ENCODE data around the gene CLDN1. TPM values are rescaled to one million over a fixed set of nuclear protein-coding genes. Genes with fewer than 3 reads are reported as not detected.

Gene CLDN1
- polyA plus RNA-seq, 6 donors from 2014 or later = not detected

- no peak for ATAC-seq (ENCODE audit: low read depth in 2 of 2)
- no peaks in the 10 kb centered on the region for H3K4me1 Mint-ChIP-seq
- no peaks in the 10 kb centered on the region for H3K27me3 Mint-ChIP-seq
- no peak overlapping the region for H3K4me3 Mint-ChIP-seq
- no peak for DNase-seq
- H3K9me3 Mint-ChIP-seq = peaks cover 3 to 17% (median 7%) of the 10 kb centered on the region in 7 donors
- H3K27ac Mint-ChIP-seq = no peak overlapping the region
- peaks cover 0 to 5% of the 10 kb centered on the region in 2 donors for H3K36me3 Mint-ChIP-seq
These were observed 24.3 kb upstream of the CLDN1 start for GRCh38 chr3:190346541-190346940.

- peaks cover 0 to 5% of the 10 kb centered on the region in 2 donors for H3K36me3 Mint-ChIP-seq
- ATAC-seq (ENCODE audit: low read depth in 2 of 2) = no peak
- H3K4me1 Mint-ChIP-seq = no peaks in the 10 kb centered on the region
- no peaks in the 10 kb centered on the region for H3K27me3 Mint-ChIP-seq
- H3K27ac Mint-ChIP-seq = no peak overlapping the region
- peaks cover 3 to 17% (median 7%) of the 10 kb centered on the region in 7 donors for H3K9me3 Mint-ChIP-seq
- no peak for DNase-seq
- H3K4me3 Mint-ChIP-seq = no peak overlapping the region
These were observed 23.6 kb upstream of the CLDN1 start for GRCh38 chr3:190345878-190346277.

- H3K36me3 Mint-ChIP-seq = peaks cover 0 to 5% of the 10 kb centered on the region in 2 donors
- no peaks in the 10 kb centered on the region for H3K4me1 Mint-ChIP-seq
- no peak overlapping the region for H3K4me3 Mint-ChIP-seq
- no peak for ATAC-seq (ENCODE audit: low read depth in 2 of 2)
- peaks cover 7 to 22% (median 9%) of the 10 kb centered on the region in 7 donors for H3K9me3 Mint-ChIP-seq
- DNase-seq = no peak
- no peaks in the 10 kb centered on the region for H3K27me3 Mint-ChIP-seq
- H3K27ac Mint-ChIP-seq = peak overlapping the region in 1 of 6 donors; percentile 12
These were observed 23.0 kb upstream of the CLDN1 start for GRCh38 chr3:190345027-190345821.

- peaks cover 0 to 5% of the 10 kb centered on the region in 2 donors for H3K36me3 Mint-ChIP-seq
- no peak for DNase-seq
- H3K27ac Mint-ChIP-seq = no peak overlapping the region
- H3K27me3 Mint-ChIP-seq = peaks cover 0 to 4% (median 0%) of the 10 kb centered on the region in 3 donors
- no peak for ATAC-seq (ENCODE audit: low read depth in 2 of 2)
- H3K4me1 Mint-ChIP-seq = no peaks in the 10 kb centered on the region
- H3K9me3 Mint-ChIP-seq = peaks cover 0 to 14% (median 4%) of the 10 kb centered on the region in 7 donors
- H3K4me3 Mint-ChIP-seq = no peak overlapping the region
These were observed 17.8 kb upstream of the CLDN1 start for GRCh38 chr3:190340071-190340470.

GRCh38 chr3:190339130-190339529 lies 16.9 kb upstream of the CLDN1 start:
- H3K27ac Mint-ChIP-seq = no peak overlapping the region
- H3K36me3 Mint-ChIP-seq = peaks cover 0 to 5% of the 10 kb centered on the region in 2 donors
- no peaks in the 10 kb centered on the region for H3K4me1 Mint-ChIP-seq
- DNase-seq (no peak), ATAC-seq (ENCODE audit: low read depth in 2 of 2) (no peak)
- peaks cover 0 to 14% (median 4%) of the 10 kb centered on the region in 7 donors for H3K9me3 Mint-ChIP-seq
- peaks cover 0 to 4% (median 0%) of the 10 kb centered on the region in 3 donors for H3K27me3 Mint-ChIP-seq
- H3K4me3 Mint-ChIP-seq = no peak overlapping the region

GRCh38 chr3:190338717-190339116 lies 16.5 kb upstream of the CLDN1 start:
- Mint-ChIP-seq H3K36me3 (peaks cover 0 to 5% of the 10 kb centered on the region in 2 donors), H3K4me3 (no peak overlapping the region), H3K9me3 (peaks cover 0 to 14% (median 4%) of the 10 kb centered on the region in 7 donors), H3K27me3 (peaks cover 0 to 4% (median 0%) of the 10 kb centered on the region in 3 donors), H3K4me1 (no peaks in the 10 kb centered on the region), H3K27ac (no peak overlapping the region)
- no peak for DNase-seq
- ATAC-seq (ENCODE audit: low read depth in 2 of 2) = no peak

GRCh38 chr3:190337301-190337700 lies 15.1 kb upstream of the CLDN1 start:
- Mint-ChIP-seq H3K9me3 (peaks cover 0 to 10% (median 4%) of the 10 kb centered on the region in 7 donors), H3K27me3 (peaks cover 0 to 5% (median 4%) of the 10 kb centered on the region in 3 donors), H3K27ac (no peak overlapping the region), H3K4me3 (no peak overlapping the region), H3K4me1 (no peaks in the 10 kb centered on the region), H3K36me3 (peaks cover 0 to 5% of the 10 kb centered on the region in 2 donors)
- DNase-seq (no peak), ATAC-seq (ENCODE audit: low read depth in 2 of 2) (no peak)

- ATAC-seq (ENCODE audit: low read depth in 2 of 2) (no peak), DNase-seq (no peak)
- no peak overlapping the region for H3K27ac Mint-ChIP-seq
- peaks cover 4 to 5% (median 5%) of the 10 kb centered on the region in 3 donors for H3K27me3 Mint-ChIP-seq
- peaks cover 0 to 9% (median 3%) of the 10 kb centered on the region in 7 donors for H3K9me3 Mint-ChIP-seq
- no peak overlapping the region for H3K4me3 Mint-ChIP-seq
- H3K4me1 Mint-ChIP-seq = no peaks in the 10 kb centered on the region
- peaks cover 0 to under 1% of the 10 kb centered on the region in 2 donors for H3K36me3 Mint-ChIP-seq
These were observed 14.4 kb upstream of the CLDN1 start for GRCh38 chr3:190336516-190337189.

- Mint-ChIP-seq H3K27ac (no peak overlapping the region), H3K4me1 (no peaks in the 10 kb centered on the region), H3K36me3 (no peaks in the 10 kb centered on the region), H3K9me3 (peaks cover 0 to 3% (median 0%) of the 10 kb centered on the region in 7 donors), H3K4me3 (no peak overlapping the region), H3K27me3 (peaks cover 5 to 10% (median 5%) of the 10 kb centered on the region in 3 donors)
- DNase-seq = no peak
- ATAC-seq (ENCODE audit: low read depth in 2 of 2) = no peak
These were observed 11.7 kb upstream of the CLDN1 start for GRCh38 chr3:190333961-190334360.

- peaks cover 5 to 17% (median 9%) of the 10 kb centered on the region in 3 donors for H3K27me3 Mint-ChIP-seq
- no peak overlapping the region for H3K4me3 Mint-ChIP-seq
- no peak for ATAC-seq (ENCODE audit: low read depth in 2 of 2)
- H3K27ac Mint-ChIP-seq = no peak overlapping the region
- H3K4me1 Mint-ChIP-seq = no peaks in the 10 kb centered on the region
- no peaks in the 10 kb centered on the region for H3K36me3 Mint-ChIP-seq
- H3K9me3 Mint-ChIP-seq = peaks cover 0 to 3% (median 0%) of the 10 kb centered on the region in 7 donors
- DNase-seq = no peak
These were observed 8.9 kb upstream of the CLDN1 start for GRCh38 chr3:190330936-190331734.

GRCh38 chr3:190326930-190327329 lies 4.7 kb upstream of the CLDN1 start:
- Mint-ChIP-seq H3K4me3 (no peak overlapping the region), H3K27ac (no peak overlapping the region), H3K36me3 (no peaks in the 10 kb centered on the region), H3K9me3 (no peaks in the 10 kb centered on the region), H3K4me1 (peaks cover 9 to 14% (median 10%) of the 10 kb centered on the region in 3 donors), H3K27me3 (peaks cover 29 to 42% (median 31%) of the 10 kb centered on the region in 3 donors)
- ATAC-seq (ENCODE audit: low read depth in 2 of 2) (no peak), DNase-seq (no peak)

- H3K36me3 Mint-ChIP-seq = no peaks in the 10 kb centered on the region
- peaks cover 9 to 19% (median 10%) of the 10 kb centered on the region in 3 donors for H3K4me1 Mint-ChIP-seq
- ATAC-seq (ENCODE audit: low read depth in 2 of 2) = no peak
- H3K9me3 Mint-ChIP-seq = no peaks in the 10 kb centered on the region
- H3K4me3 Mint-ChIP-seq = no peak overlapping the region
- no peak for DNase-seq
- H3K27me3 Mint-ChIP-seq = peaks cover 33 to 47% (median 34%) of the 10 kb centered on the region in 3 donors
- H3K27ac Mint-ChIP-seq = no peak overlapping the region
These were observed 4.1 kb upstream of the CLDN1 start for GRCh38 chr3:190326361-190326760.

- Mint-ChIP-seq H3K4me3 (no peak overlapping the region), H3K9me3 (no peaks in the 10 kb centered on the region), H3K36me3 (no peaks in the 10 kb centered on the region), H3K4me1 (peaks cover 9 to 21% (median 10%) of the 10 kb centered on the region in 3 donors), H3K27ac (no peak overlapping the region), H3K27me3 (peaks cover 37 to 52% (median 38%) of the 10 kb centered on the region in 3 donors)
- no peak for DNase-seq
- no peak for ATAC-seq (ENCODE audit: low read depth in 2 of 2)
These were observed 3.7 kb upstream of the CLDN1 start for GRCh38 chr3:190325923-190326322.
